Measurements from ENCODE around the gene ALKBH6. TPM values are rescaled to one million over a fixed set of nuclear protein-coding genes. Genes with fewer than 3 reads are reported as not detected.

Gene ALKBH6
- total and polyA plus RNA-seq, 9 of the 15 experiments (the other 6 are each of a cell fraction or from before 2014, with no cell fraction given) = 0.67 to 62.0 (median 34.5) TPM

GRCh38 chr19:36054119-36054732 lies 40.2 kb upstream of the ALKBH6 start, which contains the start of gene THAP8 (continued):
- peak; percentile 70; the same call in 1 of the 2 replicates for TF ChIP-seq CLOCK (CRISPR knock-in tag; IDR thresholded peaks at IDR 0.05; ENCODE audit: borderline replicate concordance)
- TF ChIP-seq MCM5 (IDR thresholded peaks at IDR 0.05; ENCODE audit: low read depth) = no peak
- no peak for TF ChIP-seq HOXB6 (CRISPR knock-in tag; IDR thresholded peaks at IDR 0.05; ENCODE audit: borderline replicate concordance)
- TF ChIP-seq PHF8 (IDR thresholded peaks at IDR 0.05; ENCODE audit: borderline replicate concordance, low read length) = peak; percentile 69; the same call in 1 of the 2 replicates
- 0 out of 2 replicates have a peak, but pooled peaks have one; percentile 38 for TF ChIP-seq ESRRA (IDR thresholded peaks at IDR 0.05; ENCODE audit: borderline replicate concordance, low read depth)
- TF ChIP-seq ZFP30 (CRISPR knock-in tag; IDR thresholded peaks at IDR 0.05; ENCODE audit: borderline replicate concordance) = no peak
- no peak for TF ChIP-seq TAL1 (IDR thresholded peaks at IDR 0.05)
- TF ChIP-seq ZNF431 (CRISPR knock-in tag; IDR thresholded peaks at IDR 0.05) = no peak; the same call in 1 of the 2 replicates
- 0 out of 2 replicates have a peak, but pooled peaks have one; percentile 43 for TF ChIP-seq STAT6 (CRISPR knock-in tag; IDR thresholded peaks at IDR 0.05)
- no peak for TF ChIP-seq ZSCAN32 (CRISPR knock-in tag; IDR thresholded peaks at IDR 0.05)
- no peak for TF ChIP-seq ZNF707 (CRISPR knock-in tag; conservative IDR thresholded peaks at IDR 0.05)
- TF ChIP-seq RBM25 (IDR thresholded peaks at IDR 0.05; ENCODE audit: low read depth, low read length, severe bottlenecking) = no peak
- TF ChIP-seq ARID3A (IDR thresholded peaks at IDR 0.05; ENCODE audit: borderline replicate concordance, low read depth, low read length) = no peak
- TF ChIP-seq NFE2L1 (tag; IDR thresholded peaks at IDR 0.05; ENCODE audit: borderline replicate concordance, low read depth) = no peak
- no peak for TF ChIP-seq ZNF77 (CRISPR knock-in tag; IDR thresholded peaks at IDR 0.05)
- no peak for TF ChIP-seq SETDB1 (IDR thresholded peaks at IDR 0.05; ENCODE audit: low read length)
- peak; percentile 40; the same call in 1 of the 2 replicates for TF ChIP-seq HMBOX1 (IDR thresholded peaks at IDR 0.05)
- TF ChIP-seq ZC3H8 (IDR thresholded peaks at IDR 0.05) = no peak

Measured in K562 (cell line).